Epithelial cell of esophagus (primary cell): ENCODE data around the gene TNNT3.
A peak's percentile ranks its signal among the peaks of the same experiment; 100 is the strongest.

Experiments
- DNase-seq: peaks from one replicate; pipeline ENCODE4 v3.0.0; 2010; ENCODE audit warnings: low read depth
- H3K4me3 ChIP-seq: 2 replicates; pipeline ENCODE4 v1.5.1; 2011; ENCODE audit warnings: mild to moderate bottlenecking, low read length, control low read depth
- CTCF ChIP-seq: IDR thresholded peaks from 2 replicates; pipeline ENCODE4 v1.5.1; 2011; ENCODE audit warnings: low read depth, mild to moderate bottlenecking, low read length, control low read depth, inconsistent platforms; ENCODE audit not compliant: insufficient read depth; ENCODE audit errors: missing control alignments

The TNNT3 gene

GRCh38 chr11:1917523-1918435, 1.7 kb upstream of the TNNT3 start:
- H3K4me3 ChIP-seq: no peak overlapping the region
- DNase-seq: no peak
- peak; percentile 33 for TF ChIP-seq CTCF

GRCh38 chr11:1918436-1919315, 827 bp upstream of the TNNT3 start:
- no peak for TF ChIP-seq CTCF

GRCh38 chr11:1920128-1920908, 815 bp downstream of the TNNT3 start:
- DNase-seq: no peak
- H3K4me3 ChIP-seq: no peak overlapping the region
- no peak for TF ChIP-seq CTCF

More at GRCh38 chr11:1918436-1919315, 827 bp upstream of the TNNT3 start:
- H3K4me3 ChIP-seq: no peak overlapping the region
- no peak for DNase-seq

- no peak for DNase-seq
- no peak for TF ChIP-seq CTCF
- no peak overlapping the region for H3K4me3 ChIP-seq
Measured at GRCh38 chr11:1920909-1921573, 1.5 kb downstream of the TNNT3 start.

- TF ChIP-seq CTCF: no peak
- no peak for DNase-seq
- H3K4me3 ChIP-seq: no peak overlapping the region
Measured at GRCh38 chr11:1921574-1922141, 2.2 kb downstream of the TNNT3 start.
